ENCODE measurements around the gene NRXN3.

DNA sequence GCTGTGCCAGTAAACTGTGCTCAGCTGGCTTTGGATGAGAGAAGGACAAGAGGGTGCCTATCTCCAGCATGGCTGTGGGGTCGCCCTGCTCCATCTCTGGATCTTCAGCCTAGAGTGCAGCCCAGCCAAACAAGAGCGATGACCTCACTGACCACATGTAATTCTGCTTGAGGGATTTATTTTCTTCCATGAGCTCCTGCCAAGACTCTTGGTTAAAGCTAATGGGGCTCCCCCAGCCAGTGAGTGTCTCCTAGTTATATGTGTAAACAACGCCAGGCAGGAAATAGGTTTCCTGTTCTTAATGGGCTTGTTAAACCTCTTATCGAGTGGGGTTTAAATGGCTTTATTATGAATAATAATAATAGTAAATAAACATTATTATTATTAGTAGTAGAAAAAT, 397.2 kb downstream of the NRXN3 start:
- TF ChIP-seq CTCF (IDR thresholded peaks at IDR 0.05) (no peak), POLR2AphosphoS5 (IDR thresholded peaks at IDR 0.05; ENCODE audit: low read depth, low read length) (no peak)
- TF ChIP-seq, protein P1, sequence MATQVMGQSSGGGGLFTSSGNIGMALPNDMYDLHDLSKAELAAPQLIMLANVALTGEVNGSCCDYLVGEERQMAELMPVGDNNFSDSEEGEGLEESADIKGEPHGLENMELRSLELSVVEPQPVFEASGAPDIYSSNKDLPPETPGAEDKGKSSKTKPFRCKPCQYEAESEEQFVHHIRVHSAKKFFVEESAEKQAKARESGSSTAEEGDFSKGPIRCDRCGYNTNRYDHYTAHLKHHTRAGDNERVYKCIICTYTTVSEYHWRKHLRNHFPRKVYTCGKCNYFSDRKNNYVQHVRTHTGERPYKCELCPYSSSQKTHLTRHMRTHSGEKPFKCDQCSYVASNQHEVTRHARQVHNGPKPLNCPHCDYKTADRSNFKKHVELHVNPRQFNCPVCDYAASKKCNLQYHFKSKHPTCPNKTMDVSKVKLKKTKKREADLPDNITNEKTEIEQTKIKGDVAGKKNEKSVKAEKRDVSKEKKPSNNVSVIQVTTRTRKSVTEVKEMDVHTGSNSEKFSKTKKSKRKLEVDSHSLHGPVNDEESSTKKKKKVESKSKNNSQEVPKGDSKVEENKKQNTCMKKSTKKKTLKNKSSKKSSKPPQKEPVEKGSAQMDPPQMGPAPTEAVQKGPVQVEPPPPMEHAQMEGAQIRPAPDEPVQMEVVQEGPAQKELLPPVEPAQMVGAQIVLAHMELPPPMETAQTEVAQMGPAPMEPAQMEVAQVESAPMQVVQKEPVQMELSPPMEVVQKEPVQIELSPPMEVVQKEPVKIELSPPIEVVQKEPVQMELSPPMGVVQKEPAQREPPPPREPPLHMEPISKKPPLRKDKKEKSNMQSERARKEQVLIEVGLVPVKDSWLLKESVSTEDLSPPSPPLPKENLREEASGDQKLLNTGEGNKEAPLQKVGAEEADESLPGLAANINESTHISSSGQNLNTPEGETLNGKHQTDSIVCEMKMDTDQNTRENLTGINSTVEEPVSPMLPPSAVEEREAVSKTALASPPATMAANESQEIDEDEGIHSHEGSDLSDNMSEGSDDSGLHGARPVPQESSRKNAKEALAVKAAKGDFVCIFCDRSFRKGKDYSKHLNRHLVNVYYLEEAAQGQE (IDR thresholded peaks at IDR 0.05; ENCODE audit: insufficient read depth in 1 of 2, low read depth in 2 of 2, low read length in 1 of 2), result no peak

Data from Panc1 (cell line).